Lower lobe of right lung (tissue), 2 donors: ENCODE measurements around the gene APPL2. TPM values are rescaled to one million over a fixed set of nuclear protein-coding genes. Genes with fewer than 3 reads are reported as not detected.
A peak's percentile ranks its signal among the peaks of the same experiment; 100 is the strongest.

Experiments
- ATAC-seq, 2 donors: fragments of 200-7000 bp; cut with Tn5 transposase; one replicate each; pipeline ENCODE4 v1.9.1; 2020 to 2022; ENCODE audit warnings: mild to moderate bottlenecking in 2 of 2, moderate library complexity in 2 of 2
- DNase-seq: peaks from one replicate; pipeline ENCODE4 v3.0.0-alpha.2; 2020
- H3K27ac ChIP-seq: fragments of 200-600 bp; one replicate; pipeline ENCODE4 v1.8.0; 2022
- H3K27me3 ChIP-seq: fragments of 200-600 bp; one replicate; pipeline ENCODE4 v1.8.0; 2022; ENCODE audit warnings: low read depth
- H3K36me3 ChIP-seq: fragments of 200-600 bp; one replicate; pipeline ENCODE4 v1.8.0; 2022; ENCODE audit warnings: mild to moderate bottlenecking
- H3K4me1 ChIP-seq: fragments of 200-600 bp; one replicate; pipeline ENCODE4 v1.8.0; 2022
- H3K4me3 ChIP-seq: fragments of 200-600 bp; one replicate; pipeline ENCODE4 v1.8.0; 2022; ENCODE audit warnings: mild to moderate bottlenecking
- H3K9me3 ChIP-seq: fragments of 200-600 bp; one replicate; pipeline ENCODE4 v1.8.0; 2022
- CTCF ChIP-seq: fragments of 200-600 bp; IDR thresholded peaks from one replicate; pipeline ENCODE4 v1.8.0; 2022; ENCODE audit warnings: antibody characterized with exemption, mild to moderate bottlenecking
- intact Hi-C: fragments of 100-400 bp; cut with DNase I; formaldehyde crosslinking; loops from one replicate; pipeline ENCODE4 v1.11.0; 2022
- long read RNA-seq: library from polyadenylated mRNA; unstranded; transcript quantifications from one replicate; pipeline ENCODE4 v2.0.0, GENCODE V29; 2021
- total RNA-seq: library from RNA; stranded (reverse); fragmentation: NEBNext Ultra II Directional; extraction: Animal tissue kit (Norgen Biotek cat#: 25700); gene quantifications from one replicate; pipeline ENCODE4 v1.2.1, GENCODE V29; 2021
- donor health status: DM: no; HTN: yes; CAD: no; lungs with severe emphysema.

APPL2 gene
- total RNA-seq, result 34.0 TPM
- long read RNA-seq, transcript APPL2-201 (21 exons, 3,239 nt), result major isoform, 64 of 106 reads
- long read RNA-seq, partial matches to known transcripts, result 8 of 106 reads
- long read RNA-seq, other reads (novel, unspliced or antisense), result 32 of 106 reads

- DNase-seq, result peak; percentile 95
- Histone ChIP-seq H3K27ac (peak within 1 kb of the TSS; percentile 96), H3K36me3 (no peaks in the 10 kb centered on the region), H3K4me3 (peak within 1 kb of the TSS; percentile 86), H3K9me3 (no peaks in the 10 kb centered on the region), H3K4me1 (peaks cover 44% of the 10 kb centered on the region), H3K27me3 (no peaks in the 10 kb centered on the region)
- peak; percentile 46 for TF ChIP-seq CTCF
- peak; percentile 97 to 98 for ATAC-seq
- intact Hi-C loops, result no loop called here
Measured at GRCh38 chr12:105235732-105236476, at the start of gene APPL2. APPL2 (minus strand) TSS chr12:105236174; CDS start chr12:105236012, 162 bp downstream.

GRCh38 chr12:105285378-105285777 lies 49.4 kb upstream of the APPL2 start:
- H3K27me3 ChIP-seq, result no peaks in the 10 kb centered on the region
- no peak for DNase-seq
- no peak for TF ChIP-seq CTCF
- ATAC-seq, result no peak
- no peaks in the 10 kb centered on the region for H3K4me1 ChIP-seq
- H3K27ac ChIP-seq, result no peak overlapping the region
- H3K36me3 ChIP-seq, result no peaks in the 10 kb centered on the region
- H3K9me3 ChIP-seq, result no peaks in the 10 kb centered on the region
- intact Hi-C loops, result no loop called here
- H3K4me3 ChIP-seq, result no peak overlapping the region

- Histone ChIP-seq H3K4me1 (no peaks in the 10 kb centered on the region), H3K27me3 (no peaks in the 10 kb centered on the region), H3K4me3 (no peak overlapping the region), H3K9me3 (no peaks in the 10 kb centered on the region), H3K36me3 (no peaks in the 10 kb centered on the region), H3K27ac (no peak overlapping the region)
- DNase-seq (no peak), ATAC-seq (no peak)
- intact Hi-C loops, result no loop called here
- TF ChIP-seq CTCF, result no peak
Measured at GRCh38 chr12:105281694-105282049, 45.7 kb upstream of the APPL2 start.

- no peaks in the 10 kb centered on the region for H3K9me3 ChIP-seq
- no peaks in the 10 kb centered on the region for H3K27me3 ChIP-seq
- H3K36me3 ChIP-seq, result no peaks in the 10 kb centered on the region
- no peak overlapping the region for H3K27ac ChIP-seq
- DNase-seq, result no peak
- no peak overlapping the region for H3K4me3 ChIP-seq
- H3K4me1 ChIP-seq, result no peaks in the 10 kb centered on the region
- intact Hi-C loops, result no loop called here
- no peak for ATAC-seq
- no peak for TF ChIP-seq CTCF
Measured at GRCh38 chr12:105280966-105281693, 45.2 kb upstream of the APPL2 start.

GRCh38 chr12:105279460-105280056 lies 43.6 kb upstream of the APPL2 start:
- H3K9me3 ChIP-seq, result no peaks in the 10 kb centered on the region
- H3K4me3 ChIP-seq, result no peak overlapping the region
- DNase-seq (no peak), ATAC-seq (peak; percentile 45 to 46)
- no peak overlapping the region for H3K27ac ChIP-seq
- H3K4me1 ChIP-seq, result no peaks in the 10 kb centered on the region
- no peaks in the 10 kb centered on the region for H3K27me3 ChIP-seq
- no peaks in the 10 kb centered on the region for H3K36me3 ChIP-seq
- intact Hi-C loops, result no loop called here
- peak; percentile 63 for TF ChIP-seq CTCF
